Panc1 (cell line): ENCODE results near the gene TP73. TPM values are rescaled to one million over a fixed set of nuclear protein-coding genes. Genes with fewer than 3 reads are reported as not detected.

Experiments
- ATAC-seq: fragments of 200-7000 bp; cut with Tn5 transposase; 2 replicates; pipeline ENCODE4 v1.9.1; 2020; ENCODE audit warnings: mild to moderate bottlenecking, moderate library complexity
- BruUV-seq: library from RNA; stranded (reverse); fragments of 400-500 nt; replicated peaks from 2 replicates; lab custom pipeline; 2021; lab: Mats Ljungman, UMichigan
- CTCF ChIA-PET: fragments of 300-600 bp; sonication (Branson Sonifier 250); formaldehyde crosslinking; loops from one replicate; lab custom pipeline; 2022; ENCODE audit warnings: antibody characterized with exemption; lab: Charles Lee
- POLR2A ChIA-PET: fragments of 300-600 bp; sonication (Branson Sonifier 250); formaldehyde crosslinking; loops from one replicate; lab custom pipeline; 2022; ENCODE audit warnings: antibody characterized with exemption; lab: Charles Lee
- DNase-seq: peaks from one replicate; pipeline ENCODE4 v3.0.0-alpha.2; 2010; ENCODE audit warnings: low read depth, low spot score
- H3K27ac ChIP-seq: 2 replicates; pipeline ENCODE4 v1.5.1; 2011; ENCODE audit warnings: mild to moderate bottlenecking, low read length, inconsistent platforms
- H3K27me3 ChIP-seq: fragments of 200-500 bp; sonication (Bioruptor generic); 2 replicates; pipeline ENCODE4 v1.6.0; 2014; ENCODE audit warnings: low read length, inconsistent platforms; ENCODE audit not compliant: control insufficient read depth, insufficient read depth
- H3K36me3 ChIP-seq: fragments of 200-500 bp; sonication (Bioruptor generic); 2 replicates; pipeline ENCODE4 v1.5.1; 2014; ENCODE audit warnings: inconsistent platforms, mild to moderate bottlenecking, low read length, moderate library complexity; ENCODE audit not compliant: control insufficient read depth, insufficient read depth
- H3K4me1 ChIP-seq: 2 replicates; pipeline ENCODE4 v1.5.1; 2011; ENCODE audit warnings: inconsistent platforms, mild to moderate bottlenecking, low read length, moderate library complexity; ENCODE audit not compliant: control insufficient read depth, insufficient read depth
- H3K4me3 ChIP-seq, 2 experiments: 2 replicates each; pipeline ENCODE4 v1.5.1; 2011 to 2012; ENCODE audit warnings: low read depth in 2 of 2, low read length in 2 of 2, mild to moderate bottlenecking in 2 of 2, inconsistent platforms in 1 of 2, moderate library complexity in 1 of 2
- H3K9me3 ChIP-seq: fragments of 200-500 bp; sonication (Bioruptor generic); 2 replicates; pipeline ENCODE4 v1.5.1; 2014; ENCODE audit warnings: low read depth, mild to moderate bottlenecking, inconsistent platforms, low read length, moderate library complexity; ENCODE audit not compliant: control insufficient read depth, insufficient read depth
- POLR2AphosphoS5 ChIP-seq: IDR thresholded peaks from 2 replicates; pipeline ENCODE4 v1.6.1; 2012; ENCODE audit warnings: mild to moderate bottlenecking, low read depth, low read length, moderate library complexity
- SIN3A ChIP-seq: IDR thresholded peaks from 2 replicates; pipeline ENCODE4 v1.6.1; 2012; ENCODE audit warnings: low read depth, mild to moderate bottlenecking, low read length, moderate library complexity, borderline replicate concordance; ENCODE audit not compliant: insufficient read depth
- TCF7L2 ChIP-seq: IDR thresholded peaks from 2 replicates; pipeline ENCODE4 v1.6.1; 2011; ENCODE audit warnings: mild to moderate bottlenecking, low read depth, low read length, inconsistent platforms
- in situ Hi-C: cut with HindIII; loops from 2 replicates; pipeline ENCODE4 v1.10.0; 2016; ENCODE audit warnings: low sequenced_read_pairs, low pct_unique_long_range_greater_than_20kb
- intact Hi-C: fragments of 100-400 bp; cut with micrococcal nuclease; formaldehyde crosslinking; loops from one replicate; pipeline ENCODE4 v1.10.0; 2022; ENCODE audit not compliant: unreplicated experiment
- total RNA-seq: library from RNA; stranded (reverse); gene quantifications from one replicate; pipeline ENCODE4 v1.2.1, GENCODE V29; 2021; ENCODE audit not compliant: unreplicated experiment
- TF ChIP-seq, protein P1 (sequence below), 2 experiments: IDR thresholded peaks; 2 replicates each; pipeline ENCODE4 v1.6.1; 2011 to 2012; ENCODE audit warnings: low read depth in 2 of 2, control low read depth in 1 of 2, low read length in 1 of 2, mild to moderate bottlenecking in 1 of 2, moderate library complexity in 1 of 2; ENCODE audit not compliant: insufficient read depth in 1 of 2
- TF ChIP-seq, protein P2 (sequence below): fragments of 450-650 bp; IDR thresholded peaks from 2 replicates; pipeline ENCODE4 v1.5.1; 2017; ENCODE audit warnings: mild to moderate bottlenecking

The TP73 gene
- total RNA-seq, 1 experiment from 2014 or later, result 4.7 TPM

DNA sequence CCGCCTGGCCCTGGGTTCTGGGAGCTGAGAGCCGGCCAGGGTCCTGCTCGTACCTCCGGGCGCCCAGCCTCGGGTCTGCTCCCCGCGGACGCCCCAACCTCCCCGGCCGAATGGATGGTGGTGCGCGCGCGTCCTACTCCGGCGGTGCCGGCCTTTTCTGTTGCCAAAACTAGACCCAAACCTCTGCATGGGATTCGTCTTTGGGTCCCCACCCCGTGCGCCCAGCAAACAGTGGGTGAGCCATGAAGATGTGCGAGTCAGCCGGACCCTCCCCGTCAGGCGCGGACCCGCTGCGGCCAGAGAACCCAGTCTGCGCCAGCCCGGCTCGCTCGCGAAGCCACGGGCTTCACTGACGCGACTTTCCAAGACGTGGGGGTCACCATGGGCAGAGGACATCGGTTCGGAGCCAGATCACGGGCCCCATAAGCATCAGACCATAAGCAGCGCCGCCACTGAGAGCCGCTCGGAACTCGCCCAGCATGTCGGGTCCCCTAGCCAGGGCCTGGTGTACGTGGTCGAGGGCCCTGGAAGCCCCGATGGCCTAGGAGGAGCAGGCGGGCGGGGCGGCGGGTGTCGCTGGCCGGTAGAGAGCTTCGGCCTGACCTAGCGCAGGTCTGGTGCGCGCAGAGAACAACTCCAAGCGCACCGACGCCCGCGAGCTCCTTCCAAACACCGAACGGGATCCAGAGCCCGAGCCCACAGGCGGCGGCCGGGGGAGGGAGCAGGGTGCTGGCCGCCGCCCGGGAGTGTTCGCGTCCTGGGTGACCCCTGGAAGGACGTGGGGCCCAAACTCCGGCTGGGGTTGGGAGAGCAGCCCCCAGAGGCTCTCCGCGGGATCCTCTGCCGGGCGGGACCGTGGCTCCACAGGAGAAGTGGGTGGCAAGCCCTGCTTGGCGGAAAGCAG is 1.0 kb upstream of the TP73 start:
- ATAC-seq, result peak; percentile 3; the same call in 1 of the 2 replicates
- BruUV-seq, result no TSS peak
- Histone ChIP-seq H3K4me3 (no peak overlapping the region; a peak in 2 of 4 replicates), H3K4me1 (peaks cover 11% of the 10 kb centered on the region), H3K27ac (no peak overlapping the region), H3K36me3 (peaks cover under 1% of the 10 kb centered on the region), H3K9me3 (no peaks in the 10 kb centered on the region), H3K27me3 (no peaks in the 10 kb centered on the region)
- TF ChIP-seq SIN3A (no peak), POLR2AphosphoS5 (no peak), TCF7L2 (no peak)
- TF ChIP-seq, protein P1, sequence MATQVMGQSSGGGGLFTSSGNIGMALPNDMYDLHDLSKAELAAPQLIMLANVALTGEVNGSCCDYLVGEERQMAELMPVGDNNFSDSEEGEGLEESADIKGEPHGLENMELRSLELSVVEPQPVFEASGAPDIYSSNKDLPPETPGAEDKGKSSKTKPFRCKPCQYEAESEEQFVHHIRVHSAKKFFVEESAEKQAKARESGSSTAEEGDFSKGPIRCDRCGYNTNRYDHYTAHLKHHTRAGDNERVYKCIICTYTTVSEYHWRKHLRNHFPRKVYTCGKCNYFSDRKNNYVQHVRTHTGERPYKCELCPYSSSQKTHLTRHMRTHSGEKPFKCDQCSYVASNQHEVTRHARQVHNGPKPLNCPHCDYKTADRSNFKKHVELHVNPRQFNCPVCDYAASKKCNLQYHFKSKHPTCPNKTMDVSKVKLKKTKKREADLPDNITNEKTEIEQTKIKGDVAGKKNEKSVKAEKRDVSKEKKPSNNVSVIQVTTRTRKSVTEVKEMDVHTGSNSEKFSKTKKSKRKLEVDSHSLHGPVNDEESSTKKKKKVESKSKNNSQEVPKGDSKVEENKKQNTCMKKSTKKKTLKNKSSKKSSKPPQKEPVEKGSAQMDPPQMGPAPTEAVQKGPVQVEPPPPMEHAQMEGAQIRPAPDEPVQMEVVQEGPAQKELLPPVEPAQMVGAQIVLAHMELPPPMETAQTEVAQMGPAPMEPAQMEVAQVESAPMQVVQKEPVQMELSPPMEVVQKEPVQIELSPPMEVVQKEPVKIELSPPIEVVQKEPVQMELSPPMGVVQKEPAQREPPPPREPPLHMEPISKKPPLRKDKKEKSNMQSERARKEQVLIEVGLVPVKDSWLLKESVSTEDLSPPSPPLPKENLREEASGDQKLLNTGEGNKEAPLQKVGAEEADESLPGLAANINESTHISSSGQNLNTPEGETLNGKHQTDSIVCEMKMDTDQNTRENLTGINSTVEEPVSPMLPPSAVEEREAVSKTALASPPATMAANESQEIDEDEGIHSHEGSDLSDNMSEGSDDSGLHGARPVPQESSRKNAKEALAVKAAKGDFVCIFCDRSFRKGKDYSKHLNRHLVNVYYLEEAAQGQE (IDR thresholded peaks at IDR 0.05; ENCODE audit: insufficient read depth in 1 of 2, low read depth in 2 of 2, low read length in 1 of 2), result no peak
- TF ChIP-seq, protein P2, sequence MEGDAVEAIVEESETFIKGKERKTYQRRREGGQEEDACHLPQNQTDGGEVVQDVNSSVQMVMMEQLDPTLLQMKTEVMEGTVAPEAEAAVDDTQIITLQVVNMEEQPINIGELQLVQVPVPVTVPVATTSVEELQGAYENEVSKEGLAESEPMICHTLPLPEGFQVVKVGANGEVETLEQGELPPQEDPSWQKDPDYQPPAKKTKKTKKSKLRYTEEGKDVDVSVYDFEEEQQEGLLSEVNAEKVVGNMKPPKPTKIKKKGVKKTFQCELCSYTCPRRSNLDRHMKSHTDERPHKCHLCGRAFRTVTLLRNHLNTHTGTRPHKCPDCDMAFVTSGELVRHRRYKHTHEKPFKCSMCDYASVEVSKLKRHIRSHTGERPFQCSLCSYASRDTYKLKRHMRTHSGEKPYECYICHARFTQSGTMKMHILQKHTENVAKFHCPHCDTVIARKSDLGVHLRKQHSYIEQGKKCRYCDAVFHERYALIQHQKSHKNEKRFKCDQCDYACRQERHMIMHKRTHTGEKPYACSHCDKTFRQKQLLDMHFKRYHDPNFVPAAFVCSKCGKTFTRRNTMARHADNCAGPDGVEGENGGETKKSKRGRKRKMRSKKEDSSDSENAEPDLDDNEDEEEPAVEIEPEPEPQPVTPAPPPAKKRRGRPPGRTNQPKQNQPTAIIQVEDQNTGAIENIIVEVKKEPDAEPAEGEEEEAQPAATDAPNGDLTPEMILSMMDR, result no peak
- POLR2A ChIA-PET, result no interaction called here
- intact Hi-C loops, result loop anchor here (10.0 kb wide), 1 partner anchor 74 kb away; no protein-coding TSS in a partner anchor
- DNase-seq, result no peak
- CTCF ChIA-PET, result no interaction called here
- in situ Hi-C loops, result no loop called here

DNA sequence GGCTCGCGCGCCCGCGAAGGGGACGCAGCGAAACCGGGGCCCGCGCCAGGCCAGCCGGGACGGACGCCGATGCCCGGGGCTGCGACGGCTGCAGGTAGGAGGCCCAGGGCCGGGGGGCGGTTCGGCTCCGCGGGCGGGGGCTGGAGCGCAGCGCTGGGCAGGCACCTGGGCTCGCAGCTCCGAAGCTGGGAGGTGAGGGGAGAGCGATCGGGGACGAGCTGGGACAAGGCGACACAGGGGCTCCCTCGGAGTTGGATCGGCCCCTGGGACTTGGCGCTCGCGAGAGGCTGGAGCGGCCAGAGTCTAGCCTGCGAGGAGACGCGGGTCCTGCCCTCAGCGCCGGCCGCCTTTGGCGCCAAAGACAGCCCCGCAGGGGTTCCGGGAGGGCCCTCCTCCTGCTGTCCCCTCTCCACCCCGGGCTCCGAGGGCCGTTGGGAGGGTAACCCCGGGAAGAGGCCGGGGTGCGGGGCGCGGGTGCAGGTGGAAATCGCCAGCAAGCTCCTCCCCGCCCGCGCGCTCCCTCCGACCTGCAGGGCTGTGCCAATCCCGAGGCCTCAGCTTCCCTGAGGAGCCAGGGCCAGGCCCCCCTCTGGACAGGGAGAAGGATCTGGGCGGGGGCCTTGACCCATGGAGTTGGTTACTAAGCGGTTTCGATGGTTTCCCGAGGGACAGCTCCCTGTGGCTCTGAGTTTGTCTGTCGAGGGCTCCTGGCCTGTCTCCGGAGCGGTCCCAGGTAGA is 401 bp downstream of the TP73 start:
- peaks cover 11% of the 10 kb centered on the region for H3K4me1 ChIP-seq
- no peaks in the 10 kb centered on the region for H3K27me3 ChIP-seq
- POLR2A ChIA-PET, result no interaction called here
- in situ Hi-C loops, result no loop called here
- intact Hi-C loops, result loop anchor here (10.0 kb wide), 1 partner anchor 72 kb away; no protein-coding TSS in a partner anchor
- peak overlapping the region; percentile 48 to 49 for H3K4me3 ChIP-seq
- H3K27ac ChIP-seq, result no peak overlapping the region
- CTCF ChIA-PET, result interaction anchor here (1.4 kb wide), 1 partner anchor 43 kb away, joined by 5 read pairs; no protein-coding TSS in a partner anchor
- no peaks in the 10 kb centered on the region; the same call in 1 of the 2 replicates for H3K36me3 ChIP-seq
- peak; percentile 78 for ATAC-seq
- DNase-seq, result no peak
- H3K9me3 ChIP-seq, result no peaks in the 10 kb centered on the region
- BruUV-seq, result no TSS peak
- TF ChIP-seq SIN3A, result no peak; the same call in 1 of the 2 replicates
- TF ChIP-seq, protein P1 (IDR thresholded peaks at IDR 0.05; ENCODE audit: insufficient read depth in 1 of 2, low read depth in 2 of 2, low read length in 1 of 2), result no peak
